HG03175 (cell line): ENCODE results near the gene TRIML2.
"Not testable (repeated sequence)": the region's sequence is repeated elsewhere in the genome, so short reads cannot be mapped to it uniquely, and the experiment has no call there.

Source experiments
- ATAC-seq: cut with Tn5 transposase; IDR thresholded peaks from one replicate; pipeline ENCODE4 v1.9.1; 2021; ENCODE audit warnings: mild to moderate bottlenecking, moderate library complexity; ENCODE audit not compliant: unreplicated experiment

Gene TRIML2

DNA sequence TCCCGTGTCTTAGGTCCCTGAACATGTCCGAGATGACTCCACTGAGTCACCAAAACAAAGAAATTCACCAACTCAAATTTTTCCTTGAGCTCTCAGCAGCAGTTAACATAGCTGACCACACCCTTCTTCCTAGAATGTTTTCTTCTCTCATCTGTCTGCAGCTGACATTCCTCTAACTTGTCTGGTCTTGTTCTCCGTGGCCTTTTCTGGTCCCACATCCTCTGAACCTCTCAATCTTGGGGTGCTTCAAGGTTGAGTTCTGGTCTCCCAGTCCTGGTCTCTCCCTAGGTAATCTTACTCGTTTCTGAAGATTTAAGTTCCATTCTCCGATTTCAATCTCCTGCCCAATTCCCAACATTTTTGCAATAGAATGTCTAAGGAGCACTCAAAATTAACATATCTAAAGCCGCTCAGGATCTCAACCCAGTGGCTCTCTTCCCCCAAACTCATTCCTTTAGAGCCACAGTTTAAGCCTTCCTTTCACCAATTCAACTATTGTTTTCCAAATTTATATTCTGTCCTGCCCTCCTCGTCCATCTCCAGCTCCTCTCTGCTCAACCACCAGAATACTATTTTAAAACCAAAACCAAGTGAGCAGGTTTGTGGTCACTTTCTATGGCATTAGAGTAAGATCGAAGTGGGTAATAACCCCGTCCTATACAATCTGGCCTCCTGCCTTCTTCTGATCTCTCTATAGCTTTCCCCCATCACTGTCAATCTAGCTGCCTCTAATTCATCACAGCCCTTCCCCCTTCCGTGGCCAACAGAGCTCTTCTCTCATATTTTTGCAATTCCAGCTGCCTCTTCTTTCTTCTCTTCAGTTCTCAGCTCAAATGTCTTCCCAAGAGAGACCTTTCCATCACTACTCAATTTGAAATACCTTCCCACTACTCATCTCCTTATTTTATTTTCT lies 1.2 kb downstream of the TRIML2 start:
- ATAC-seq: no peak

DNA sequence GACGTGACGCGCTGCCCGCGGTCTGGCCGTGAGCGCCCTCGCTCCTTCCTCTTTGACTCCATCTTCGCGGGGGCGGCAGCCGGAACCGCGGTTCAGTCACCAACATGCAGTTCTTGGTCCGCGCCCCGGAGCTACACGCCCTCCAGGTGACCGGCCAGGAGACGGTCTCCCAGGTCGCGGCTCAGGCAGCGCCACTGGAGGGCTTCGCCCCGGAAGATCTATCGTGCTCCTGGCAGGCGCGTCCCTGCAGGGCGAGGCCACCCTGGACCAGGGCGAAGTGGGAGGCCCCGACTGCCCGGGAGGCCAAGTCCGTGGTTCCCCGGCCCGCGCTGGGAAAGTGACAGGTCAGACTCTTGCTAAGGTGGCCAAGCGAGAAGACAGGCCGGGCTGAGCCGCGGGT lies 2.9 kb downstream of the TRIML2 start:
- no peak for ATAC-seq

DNA sequence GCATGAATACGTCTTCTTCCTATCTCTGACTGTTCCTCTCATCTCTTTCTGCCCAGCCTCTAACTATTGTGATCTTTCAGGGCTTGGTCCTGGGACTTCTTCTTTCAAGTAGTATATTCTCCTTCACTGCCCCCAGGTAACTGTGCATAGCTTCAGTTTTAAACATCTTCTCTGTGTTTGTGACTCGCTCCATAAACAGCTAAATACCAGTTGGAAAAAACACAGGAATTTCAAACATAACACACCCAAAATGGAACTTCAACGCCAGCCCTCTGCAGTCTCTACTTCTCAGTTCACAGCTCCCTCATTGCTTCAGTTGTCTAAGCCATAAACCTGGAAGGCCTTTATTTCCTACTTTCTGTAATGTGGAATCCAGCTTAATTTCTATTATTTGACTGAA lies 16.6 kb downstream of the TRIML2 start:
- no peak for ATAC-seq

DNA sequence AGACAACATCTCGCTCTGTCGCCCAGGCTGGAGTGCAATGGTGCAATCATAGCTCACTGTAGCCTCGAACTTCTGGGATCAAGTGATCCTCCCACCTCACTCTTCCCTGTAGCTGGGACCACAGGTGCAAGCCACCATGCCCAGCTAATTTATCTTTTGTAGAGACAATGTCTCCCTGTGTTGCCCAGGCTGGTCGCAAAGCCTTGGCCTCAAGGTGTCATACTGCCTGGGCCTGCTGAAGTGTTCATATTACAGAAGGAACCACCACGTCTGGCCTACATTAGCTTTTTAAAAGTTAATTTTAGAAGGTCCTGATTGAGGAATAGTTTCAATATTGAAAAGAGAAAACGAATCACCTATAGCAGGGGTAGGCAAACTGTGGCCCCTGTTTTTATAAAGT lies 22.5 kb downstream of the TRIML2 start:
- ATAC-seq: no peak

DNA sequence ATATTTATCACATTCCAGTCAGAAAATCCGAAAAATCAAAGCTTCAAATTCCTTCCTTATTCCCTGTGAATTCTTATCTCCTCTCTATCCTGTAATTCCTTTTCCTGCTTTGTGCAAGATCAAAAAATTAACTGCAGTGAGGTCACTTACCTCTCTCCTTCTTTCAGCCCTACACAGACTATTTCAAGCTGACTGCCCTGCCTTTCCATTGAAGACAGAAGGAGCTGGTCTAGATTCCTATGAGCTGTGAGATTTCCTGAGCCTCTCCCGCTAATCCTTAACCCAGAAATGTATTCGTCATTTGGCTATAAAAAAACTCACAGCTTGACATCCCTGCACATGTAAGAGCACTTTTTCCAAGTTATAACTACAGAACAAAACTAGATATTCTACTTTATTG lies 26.6 kb downstream of the TRIML2 start:
- ATAC-seq: no peak

DNA sequence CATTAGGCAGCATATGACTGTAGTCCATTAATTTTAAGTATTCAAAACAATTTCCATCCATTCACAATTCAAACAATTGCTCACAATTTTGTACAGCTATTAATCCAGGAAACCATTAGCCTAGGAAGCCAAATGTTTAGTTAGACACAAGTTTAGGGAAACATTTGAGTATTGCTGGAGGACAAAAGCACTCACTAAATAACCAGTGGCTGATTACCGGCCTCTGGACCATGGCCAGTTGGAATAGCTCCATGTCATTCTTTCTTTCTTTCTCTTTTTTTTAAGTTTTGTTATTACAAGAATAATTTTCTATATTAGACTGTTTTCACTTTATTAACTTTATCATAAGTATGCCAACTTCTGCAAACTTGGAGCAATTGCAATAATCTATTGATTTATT lies 31.3 kb downstream of the TRIML2 start:
- no peak for ATAC-seq

DNA sequence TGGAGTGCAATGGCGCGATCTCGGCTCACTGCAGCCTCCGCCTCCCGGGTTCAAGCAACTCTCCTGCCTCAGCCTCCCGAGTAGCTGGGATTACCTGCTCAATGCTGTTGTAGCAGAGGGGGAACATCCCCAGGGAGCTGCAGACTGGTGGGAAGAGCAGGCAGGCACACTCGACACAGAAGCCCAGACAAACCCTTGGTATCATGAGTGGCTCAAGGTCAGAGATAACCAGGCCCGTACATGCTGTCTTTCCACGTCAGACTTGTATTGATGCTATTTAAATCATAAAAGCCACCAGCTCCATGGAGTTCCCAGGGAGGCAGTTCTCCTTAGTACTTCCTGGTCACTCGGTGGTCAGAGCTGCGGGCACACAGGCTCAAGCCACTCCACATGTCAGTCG lies 33.2 kb downstream of the TRIML2 start:
- no peak for ATAC-seq

DNA sequence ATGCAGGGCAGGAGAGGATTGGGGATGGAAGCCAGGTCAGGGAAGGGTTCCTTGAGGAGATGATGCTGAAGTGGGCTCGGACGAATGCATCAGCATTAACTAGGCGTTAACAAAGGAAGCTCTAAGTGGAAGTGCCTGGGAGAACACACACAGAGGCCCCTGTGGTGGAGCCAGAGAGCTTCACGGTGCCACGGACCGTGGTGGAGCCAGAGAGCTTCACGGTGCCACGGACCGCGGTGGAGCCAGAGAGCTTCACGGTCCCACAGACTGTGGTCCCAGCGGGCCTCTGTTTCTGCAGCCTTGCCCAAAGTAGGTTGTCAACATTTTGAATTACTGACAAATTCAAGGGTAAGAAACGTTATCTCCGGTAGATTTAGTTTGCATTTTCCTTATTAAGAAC lies 48.3 kb downstream of the TRIML2 start:
- ATAC-seq: no peak

DNA sequence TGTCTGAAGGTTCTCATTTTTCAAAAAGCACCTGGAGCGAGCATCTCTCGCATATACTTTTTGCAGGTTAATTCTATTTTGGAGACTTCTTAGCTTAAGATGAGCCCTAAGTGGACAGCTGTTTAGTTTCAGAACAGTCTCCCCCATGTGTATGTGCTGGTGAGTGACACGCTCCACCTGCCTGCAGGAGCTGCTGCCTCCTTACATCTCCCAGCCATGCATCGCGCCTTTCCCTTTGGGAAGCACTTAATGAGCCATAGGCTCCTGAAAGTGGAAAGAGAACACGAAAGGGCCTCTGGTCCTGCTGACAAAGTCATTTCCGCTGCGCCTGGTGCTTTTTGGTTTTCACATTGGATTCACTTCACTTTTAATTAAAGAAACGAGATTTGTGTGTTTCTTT lies 56.1 kb downstream of the TRIML2 start:
- no peak for ATAC-seq

DNA sequence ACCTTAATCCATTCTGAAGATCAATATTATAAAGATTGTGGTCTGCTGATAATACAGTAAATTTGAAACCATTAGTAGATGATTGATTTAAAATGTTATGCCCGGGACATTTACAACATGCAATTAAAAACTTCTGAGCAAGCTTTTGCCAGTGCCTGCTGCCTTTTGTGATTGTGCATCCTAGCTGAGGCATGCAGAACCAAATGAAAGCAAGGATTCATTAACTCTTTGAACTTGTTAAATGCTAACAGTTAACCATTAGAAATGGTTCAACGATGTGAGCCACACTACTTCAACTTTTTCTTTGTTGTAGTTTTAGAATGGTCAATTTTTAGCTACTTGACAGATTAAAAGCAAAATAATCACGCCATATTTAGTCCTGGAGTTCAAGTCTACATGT lies 62.7 kb downstream of the TRIML2 start:
- no peak for ATAC-seq

DNA sequence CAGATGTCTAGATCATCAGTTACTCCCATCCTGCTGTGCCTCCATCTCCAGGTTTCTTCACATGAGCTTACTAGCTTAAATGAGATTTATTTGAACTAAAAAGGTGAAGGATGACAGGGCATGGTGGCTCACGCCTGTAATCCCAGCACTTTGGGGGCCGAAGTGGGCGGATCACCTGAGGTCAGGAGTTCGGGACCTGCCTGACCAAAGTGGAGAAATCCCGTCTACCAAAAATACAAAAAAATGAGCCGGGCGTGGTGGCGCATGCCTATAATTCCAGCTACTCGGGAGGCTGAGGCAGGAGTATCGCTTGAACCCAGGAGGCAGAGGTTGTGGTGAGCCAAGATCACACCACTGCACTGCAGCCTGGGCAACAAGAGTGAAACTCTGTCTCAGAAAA lies 63.9 kb downstream of the TRIML2 start:
- ATAC-seq: not testable (repeated sequence)

DNA sequence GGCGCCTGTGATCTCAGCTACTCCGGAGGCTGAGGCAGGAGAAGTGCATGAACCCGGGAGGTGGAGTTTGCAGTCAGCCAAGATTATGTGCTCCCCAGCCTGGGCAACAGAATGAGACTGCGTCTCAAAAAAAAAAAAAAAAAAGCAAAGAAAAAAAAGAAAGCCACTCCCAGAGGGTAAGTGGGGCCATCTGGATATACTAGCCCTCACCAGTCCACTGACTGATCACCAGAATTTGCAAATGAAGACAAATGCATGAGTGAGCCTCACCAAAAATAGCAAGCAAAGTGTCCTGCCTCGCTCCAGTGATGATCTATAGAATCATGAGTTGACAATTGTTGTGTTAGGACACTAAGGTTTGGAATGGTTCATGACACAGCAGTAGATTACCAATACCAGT lies 66.2 kb downstream of the TRIML2 start:
- ATAC-seq: no peak

DNA sequence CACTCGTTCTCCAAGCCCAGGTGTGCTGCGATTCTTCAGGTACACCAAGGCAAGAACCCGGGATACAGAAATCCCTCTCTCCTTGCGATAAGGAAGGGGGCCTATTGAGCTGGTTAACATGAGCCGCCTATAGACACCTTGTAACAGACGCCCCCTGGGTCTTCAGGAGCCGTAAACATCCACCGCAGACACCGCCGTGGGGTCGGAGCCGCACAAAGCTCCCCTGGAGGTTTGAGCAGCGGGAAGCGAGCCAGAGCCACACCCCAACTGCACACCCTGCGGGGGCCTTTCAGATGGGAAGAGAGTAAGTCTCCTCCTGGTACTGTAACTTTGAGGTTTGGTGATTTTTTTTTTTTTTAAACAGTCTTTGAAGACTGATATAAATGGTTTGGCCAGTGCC lies 67.2 kb downstream of the TRIML2 start:
- no peak for ATAC-seq

DNA sequence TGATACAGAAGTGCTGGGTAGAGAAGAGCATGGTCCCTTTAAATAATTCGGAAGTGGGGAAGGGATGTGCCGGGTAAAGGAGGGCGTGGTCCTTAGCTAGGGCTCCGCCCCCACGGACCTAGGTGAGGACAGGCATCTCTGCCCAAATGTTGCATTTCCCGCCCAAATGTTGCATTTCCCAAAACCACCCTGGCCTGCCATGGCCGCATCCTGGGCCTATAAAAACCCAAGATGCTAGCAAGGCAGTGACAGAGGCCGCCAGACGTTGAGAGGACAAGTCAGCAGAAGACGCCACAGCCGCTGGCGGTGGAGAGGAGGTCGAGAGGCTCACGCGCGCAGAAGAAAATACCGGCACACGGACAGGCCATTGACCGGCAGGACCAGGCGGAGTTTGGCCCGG lies 67.7 kb downstream of the TRIML2 start:
- no peak for ATAC-seq
